Measurements from ENCODE around the gene ENKUR.

DNA sequence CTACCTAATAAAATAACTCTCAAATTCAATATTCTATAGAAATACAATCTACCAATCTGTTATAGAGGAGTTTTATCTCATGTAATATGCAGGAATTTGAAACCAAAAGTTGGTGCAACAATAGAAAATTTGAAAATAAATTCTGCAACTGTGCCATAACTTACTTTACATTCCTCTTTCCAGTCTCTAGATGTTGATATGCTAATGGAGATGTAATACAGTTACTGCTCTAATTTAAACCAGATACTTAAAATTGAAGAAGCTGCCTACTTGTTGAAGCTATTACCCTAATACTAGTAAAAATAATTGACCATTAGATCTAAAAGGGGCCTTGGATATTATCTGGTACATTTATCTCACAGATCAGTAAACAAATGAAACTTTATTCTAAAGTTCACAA is 1.4 kb downstream of the ENKUR start:
- TF ChIP-seq POLR2AphosphoS5 (IDR thresholded peaks at IDR 0.05; ENCODE audit: low read depth) (no peak), CREB1 (CRISPR knock-in tag; IDR thresholded peaks at IDR 0.05; ENCODE audit: low read depth) (no peak), EZH2phosphoT487 (IDR thresholded peaks at IDR 0.05; ENCODE audit: unreplicated experiment) (no peak), EZH2 (IDR thresholded peaks at IDR 0.05; ENCODE audit: low read depth, unreplicated experiment) (no peak), NANOG (IDR thresholded peaks at IDR 0.05; ENCODE audit: borderline replicate concordance) (no peak), ZNF114 (CRISPR knock-in tag; IDR thresholded peaks at IDR 0.05) (no peak)
- TF ChIP-seq, protein P1, sequence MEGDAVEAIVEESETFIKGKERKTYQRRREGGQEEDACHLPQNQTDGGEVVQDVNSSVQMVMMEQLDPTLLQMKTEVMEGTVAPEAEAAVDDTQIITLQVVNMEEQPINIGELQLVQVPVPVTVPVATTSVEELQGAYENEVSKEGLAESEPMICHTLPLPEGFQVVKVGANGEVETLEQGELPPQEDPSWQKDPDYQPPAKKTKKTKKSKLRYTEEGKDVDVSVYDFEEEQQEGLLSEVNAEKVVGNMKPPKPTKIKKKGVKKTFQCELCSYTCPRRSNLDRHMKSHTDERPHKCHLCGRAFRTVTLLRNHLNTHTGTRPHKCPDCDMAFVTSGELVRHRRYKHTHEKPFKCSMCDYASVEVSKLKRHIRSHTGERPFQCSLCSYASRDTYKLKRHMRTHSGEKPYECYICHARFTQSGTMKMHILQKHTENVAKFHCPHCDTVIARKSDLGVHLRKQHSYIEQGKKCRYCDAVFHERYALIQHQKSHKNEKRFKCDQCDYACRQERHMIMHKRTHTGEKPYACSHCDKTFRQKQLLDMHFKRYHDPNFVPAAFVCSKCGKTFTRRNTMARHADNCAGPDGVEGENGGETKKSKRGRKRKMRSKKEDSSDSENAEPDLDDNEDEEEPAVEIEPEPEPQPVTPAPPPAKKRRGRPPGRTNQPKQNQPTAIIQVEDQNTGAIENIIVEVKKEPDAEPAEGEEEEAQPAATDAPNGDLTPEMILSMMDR (conservative IDR thresholded peaks at IDR 0.05; ENCODE audit: low read depth in 2 of 2): no peak

Measured in GM23338 (cell line).